HepG2 (cell line): ENCODE data around the gene CPNE4. TPM values are rescaled to one million over a fixed set of nuclear protein-coding genes. Genes with fewer than 3 reads are reported as not detected.

Experiments
- ATAC-seq: fragments of 200-7000 bp; cut with Tn5 transposase; 3 replicates; pipeline ENCODE4 v1.9.1; 2020; ENCODE audit warnings: mild to moderate bottlenecking, moderate library complexity
- BruUV-seq: library from RNA; stranded (reverse); fragments of 400-500 nt; replicated peaks from 2 replicates; lab custom pipeline; 2021; lab: Mats Ljungman, UMichigan
- CTCF ChIA-PET: fragments of 300-600 bp; formaldehyde crosslinking; extraction: SDS; loops from one replicate; lab custom pipeline; 2021; ENCODE audit warnings: low total read pairs, inconsistent platforms, low intra/inter-chr PET ratio; lab: Yijun Ruan, JAX
- POLR2A ChIA-PET: fragments of 350-600 bp; sonication (Branson Sonifier 250); formaldehyde crosslinking; loops from one replicate; lab custom pipeline; 2020; ENCODE audit warnings: antibody characterized with exemption, inconsistent platforms; lab: Yijun Ruan, JAX
- DNase-seq: peaks from one replicate; pipeline ENCODE4 v3.0.0-alpha.2; 2015; ENCODE audit warnings: low spot score
- FAIRE-seq: peaks from 3 replicates; lab custom pipeline; 2011; peaks lifted over from hg19 to GRCh38; lab: Jason Lieb, UNC
- H2AFZ ChIP-seq: one replicate; pipeline ENCODE4 v1.6.1; 2011; ENCODE audit warnings: low read length, inconsistent platforms
- H3K27ac ChIP-seq: fragments of 300-600 bp; 3 replicates; pipeline ENCODE4 v1.8.0; 2011; ENCODE audit warnings: mixed run types, mild to moderate bottlenecking, mixed read lengths, low read length, inconsistent platforms; ENCODE audit not compliant: insufficient read depth; ENCODE audit errors: extremely low read length
- H3K27me3 ChIP-seq, 2 experiments: fragments of 200-600 bp in 1 of 2; 2 replicates in 1 of 2; 3 replicates in 1 of 2; pipeline versions ENCODE4 v1.6.0 to v1.8.0; 2011; ENCODE audit warnings: low read length in 2 of 2, mild to moderate bottlenecking in 2 of 2, moderate library complexity in 2 of 2, inconsistent platforms in 1 of 2; ENCODE audit not compliant: insufficient read depth in 2 of 2, control insufficient read depth in 1 of 2
- H3K36me3 ChIP-seq, 2 experiments: fragments of 200-600 bp in 1 of 2; replicated peaks in 1 of 2; 2 replicates in 1 of 2; 3 replicates in 1 of 2; pipeline versions ENCODE4 v1.5.1 to v1.8.0; 2011; ENCODE audit warnings: low read length in 2 of 2, inconsistent platforms in 1 of 2; ENCODE audit not compliant: insufficient read depth in 2 of 2, control insufficient read depth in 1 of 2
- H3K4me1 ChIP-seq: 2 replicates; pipeline ENCODE4 v1.5.1; 2012; ENCODE audit warnings: low read length, inconsistent platforms; ENCODE audit not compliant: insufficient read depth
- H3K4me2 ChIP-seq: 2 replicates; pipeline ENCODE4 v1.6.0; 2011; ENCODE audit warnings: low read depth, low read length, inconsistent platforms
- H3K4me3 ChIP-seq, 3 experiments: fragments of 200-600 bp in 1 of 3; sonication (generic), shearing (Covaris generic) in 1 of 3; replicated peaks in 1 of 3; 2 replicates each; pipeline ENCODE4 v1.5.1; 2011 to 2016; ENCODE audit warnings: low read length in 3 of 3, inconsistent platforms in 2 of 3, low read depth in 2 of 3, mild to moderate bottlenecking in 2 of 3, control low read depth in 1 of 3, mixed read lengths in 1 of 3; ENCODE audit not compliant: insufficient read depth in 1 of 3
- H3K79me2 ChIP-seq: one replicate; pipeline ENCODE4 v1.6.1; 2011; ENCODE audit warnings: low read length, inconsistent platforms; ENCODE audit not compliant: insufficient read depth
- H3K9ac ChIP-seq: 2 replicates; pipeline ENCODE4 v1.6.0; 2011; ENCODE audit warnings: mild to moderate bottlenecking, low read depth, low read length, inconsistent platforms; ENCODE audit not compliant: insufficient read depth
- H3K9me3 ChIP-seq: 2 replicates; pipeline ENCODE4 v1.5.1; 2012; ENCODE audit warnings: mild to moderate bottlenecking, low read length
- H4K20me1 ChIP-seq: 2 replicates; pipeline ENCODE4 v1.6.0; 2011; ENCODE audit warnings: inconsistent platforms, mild to moderate bottlenecking, low read length, moderate library complexity; ENCODE audit not compliant: insufficient read depth
- CREB3 ChIP-seq: sonication (generic); formaldehyde crosslinking; IDR thresholded peaks from 2 replicates; pipeline ENCODE4 v1.5.0; 2020; ENCODE audit warnings: missing genetic modification reagents
- HMG20B ChIP-seq: conservative IDR thresholded peaks from 2 replicates; pipeline ENCODE4 v1.6.1; 2016; ENCODE audit warnings: missing genetic modification reagents, missing compliant biosample characterization
- NFIC ChIP-seq: IDR thresholded peaks from 2 replicates; pipeline ENCODE4 v1.6.1; 2012; ENCODE audit warnings: mild to moderate bottlenecking, low read length, inconsistent platforms
- SOX13 ChIP-seq, 3 experiments: fragments of 450-650 bp in 1 of 3; sonication (generic) in 1 of 3; formaldehyde crosslinking in 1 of 3; IDR thresholded peaks in 2 of 3; conservative IDR thresholded peaks in 1 of 3; 2 replicates each; pipeline versions ENCODE4 v1.5.0 to v1.6.1; 2016 to 2020; ENCODE audit warnings: antibody characterized with exemption in 1 of 3, mild to moderate bottlenecking in 1 of 3, missing compliant biosample characterization in 1 of 3, missing genetic modification reagents in 1 of 3, moderate library complexity in 1 of 3
- SOX6 ChIP-seq, 2 experiments: fragments of 450-650 bp in 1 of 2; sonication (generic) in 1 of 2; formaldehyde crosslinking in 1 of 2; IDR thresholded peaks; 2 replicates each; pipeline versions ENCODE4 v1.4.0 to v1.6.1; 2017 to 2020; ENCODE audit warnings: antibody characterized with exemption in 1 of 2, mild to moderate bottlenecking in 1 of 2, missing genetic modification reagents in 1 of 2
- ZNF205 ChIP-seq: IDR thresholded peaks from 2 replicates; pipeline ENCODE4 v1.6.1; 2018; ENCODE audit warnings: missing biosample characterization, missing genetic modification reagents
- ZNF292 ChIP-seq: sonication (generic); formaldehyde crosslinking; IDR thresholded peaks from 2 replicates; pipeline ENCODE4 v1.8.1; 2022; ENCODE audit warnings: mild to moderate bottlenecking, low read depth, missing genetic modification reagents, borderline replicate concordance
- ZNF383 ChIP-seq: sonication (generic); formaldehyde crosslinking; IDR thresholded peaks from 2 replicates; pipeline ENCODE4 v1.4.0; 2020; ENCODE audit warnings: missing genetic modification reagents, mild to moderate bottlenecking, borderline replicate concordance
- ZNF891 ChIP-seq: sonication (generic); formaldehyde crosslinking; IDR thresholded peaks from 2 replicates; pipeline ENCODE4 v1.5.0; 2020; ENCODE audit warnings: mild to moderate bottlenecking, missing genetic modification reagents
- WGBS: methylation state at CpG from one replicate; pipeline ENCODE4 v1.1.6; 2017; ENCODE audit warnings: low lambda C conversion rate; 5-methylcytosine and 5-hydroxymethylcytosine counted together
- in situ Hi-C: cut with HindIII; loops from 2 replicates; pipeline ENCODE4 v1.10.0; 2017; ENCODE audit warnings: low pct_unique_long_range_greater_than_20kb; ENCODE audit not compliant: extremely low pct_ligation_motif_present
- intact Hi-C: fragments of 100-400 bp; cut with micrococcal nuclease; formaldehyde crosslinking; loops from one replicate; pipeline ENCODE4 v1.10.0; 2022; ENCODE audit not compliant: unreplicated experiment
- polyA plus RNA-seq, 8 experiments: library from polyadenylated mRNA; depleted of rRNA in 3 of 8; stranded (reverse) in 7 of 8; unstranded in 1 of 8; fragments of >200 nt; fragmentation: Illumina TruSeq in 4 of 8; extraction: Trizol in 4 of 8; gene quantifications; 2 replicates each; pipeline versions ENCODE4 v1.2.1 to v1.2.3, GENCODE V29; 2011 to 2016; ENCODE audit warnings: low read depth in 4 of 8, missing spikeins in 1 of 8, mixed read lengths in 1 of 8; ENCODE audit not compliant: insufficient read depth in 1 of 8
- total RNA-seq, 5 experiments: library from RNA; depleted of rRNA; stranded (reverse); fragments of >200 nt; fragmentation: Illumina TruSeq; extraction: Trizol; gene quantifications; 2 replicates each; pipeline ENCODE4 v1.2.3, GENCODE V29; 2016; ENCODE audit warnings: low read depth in 1 of 5

CPNE4 gene
- total and polyA plus RNA-seq, 2 of the 13 experiments (the other 11 are each of a cell fraction or from before 2014, with no cell fraction given): not detected

DNA sequence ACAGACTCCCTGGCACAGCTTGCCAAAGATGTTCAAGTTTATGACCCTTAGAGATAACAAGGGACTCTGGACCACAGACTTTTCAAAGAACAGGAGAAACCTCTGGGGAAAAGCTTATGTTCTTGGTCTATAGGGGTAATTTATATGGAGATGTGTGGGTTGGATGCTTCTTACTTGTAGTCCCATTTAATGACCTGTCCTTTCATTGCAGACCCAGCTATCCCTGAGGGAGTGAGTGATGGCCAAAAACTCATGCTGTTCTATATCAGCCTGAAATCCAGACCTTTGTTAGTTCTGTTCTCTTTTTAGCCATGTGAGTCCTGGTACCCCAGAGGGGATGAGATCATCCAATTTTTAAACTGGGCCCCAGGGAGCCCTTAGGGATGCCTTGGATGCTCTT lies 488.4 kb downstream of the CPNE4 start:
- ATAC-seq (no peak), DNase-seq (no peak)
- Histone ChIP-seq H3K79me2 (no peaks in the 10 kb centered on the region), H3K9me3 (no peaks in the 10 kb centered on the region), H3K27me3 (no peaks in the 10 kb centered on the region), H3K36me3 (no peaks in the 10 kb centered on the region)
- no peak for TF ChIP-seq CREB3 (CRISPR knock-in tag)
- TF ChIP-seq, all 625 proteins: peak for 0
- H3K9ac ChIP-seq: no peak overlapping the region
- H4K20me1 ChIP-seq: no peaks in the 10 kb centered on the region
- ChIA-PET CTCF (no interaction called here), POLR2A (no interaction called here)
- no peak overlapping the region for H2AFZ ChIP-seq
- H3K4me3 ChIP-seq: no peak overlapping the region
- no peak for FAIRE-seq
- no peaks in the 10 kb centered on the region for H3K4me1 ChIP-seq
- in situ Hi-C loops: no loop called here
- no peak overlapping the region for H3K27ac ChIP-seq
- intact Hi-C loops: no loop called here
- H3K4me2 ChIP-seq: no peak overlapping the region
- no TSS peak for BruUV-seq

GRCh38 chr3:131544557-131544956 lies 490.3 kb downstream of the CPNE4 start:
- POLR2A ChIA-PET: no interaction called here
- no peak for DNase-seq

More at GRCh38 chr3:131544557-131544956, 490.3 kb downstream of the CPNE4 start:
- no peaks in the 10 kb centered on the region for H3K9me3 ChIP-seq
- no peak overlapping the region for H3K4me3 ChIP-seq
- no peak overlapping the region for H3K27ac ChIP-seq
- FAIRE-seq: no peak
- TF ChIP-seq SOX6 (IDR thresholded peaks at IDR 0.05) (no peak), SOX6 (CRISPR knock-in tag; IDR thresholded peaks at IDR 0.05) (no peak), HMG20B (CRISPR knock-in tag) (no peak), NFIC (no peak), ZNF383 (no peak), ZNF891 (CRISPR knock-in tag) (no peak), ZNF205 (no peak), SOX13 (IDR thresholded peaks at IDR 0.05) (no peak), SOX13 (CRISPR knock-in tag; conservative IDR thresholded peaks at IDR 0.05 in 1 of 2, IDR thresholded peaks at IDR 0.05 in 1 of 2) (no peak), ZNF292 (CRISPR knock-in tag) (no peak)
- TF ChIP-seq, all 625 proteins: peak for 0
- intact Hi-C loops: no loop called here
- CTCF ChIA-PET: no interaction called here
- Histone ChIP-seq H3K36me3 (no peaks in the 10 kb centered on the region), H3K4me2 (no peak overlapping the region), H2AFZ (no peak overlapping the region), H3K9ac (no peak overlapping the region), H3K4me1 (no peaks in the 10 kb centered on the region), H4K20me1 (no peaks in the 10 kb centered on the region), H3K79me2 (no peaks in the 10 kb centered on the region), H3K27me3 (no peaks in the 10 kb centered on the region)
- in situ Hi-C loops: no loop called here
- ATAC-seq: no peak
- no TSS peak for BruUV-seq
- 0% methylated on average over 2 of the region's 2 CpGs for WGBS
